Activated T-cell treated with anti-CD3 and anti-CD28 coated beads, Interleukin-2, amount 50 U/mL, for 72 hours (primary cell): ENCODE data around the gene CAMK1D. TPM values are rescaled to one million over a fixed set of nuclear protein-coding genes. Genes with fewer than 3 reads are reported as not detected.

ENCODE experiments used
- ATAC-seq, 2 donors: fragments of 150-1000 bp; cut with Tn5 transposase; replicated peaks in 1 of 2; 2 replicates each; pipeline ENCODE4 v1.10.0; 2021; ENCODE audit warnings: moderate library complexity in 2 of 2, mild to moderate bottlenecking in 1 of 2
- DNase-seq, 2 donors: peaks; one replicate each; pipeline ENCODE4 v3.0.0; 2021 to 2022; ENCODE audit warnings: mixed read lengths in 1 of 2
- H3K27ac Mint-ChIP-seq: one replicate; pipeline ENCODE4 v1.8.0; 2022; ENCODE audit warnings: mild to moderate bottlenecking, moderate library complexity, mixed read lengths
- H3K27me3 Mint-ChIP-seq: one replicate; pipeline ENCODE4 v1.8.0; 2022; ENCODE audit warnings: low read depth, mixed read lengths
- H3K36me3 Mint-ChIP-seq, 2 donors: one replicate each; pipeline ENCODE4 v1.8.0; 2022; ENCODE audit warnings: mixed read lengths in 2 of 2, mild to moderate bottlenecking in 1 of 2; ENCODE audit not compliant: insufficient read depth in 2 of 2
- H3K4me1 Mint-ChIP-seq: one replicate; pipeline ENCODE4 v1.8.0; 2022; ENCODE audit warnings: low read depth, mixed read lengths
- H3K4me3 Mint-ChIP-seq, 2 donors: one replicate each; pipeline ENCODE4 v1.8.0; 2022; ENCODE audit warnings: mild to moderate bottlenecking in 2 of 2, mixed read lengths in 2 of 2, moderate library complexity in 2 of 2
- H3K9me3 Mint-ChIP-seq, 2 donors: one replicate each; pipeline ENCODE4 v1.8.0; 2022; ENCODE audit warnings: mixed read lengths in 2 of 2
- total RNA-seq, 2 donors: library from RNA; stranded (reverse); gene quantifications; one replicate each; pipeline ENCODE4 v1.2.3, GENCODE V29; 2022

The CAMK1D gene
- total RNA-seq, 2 donors from 2014 or later = 19.9 to 25.3 TPM

DNA sequence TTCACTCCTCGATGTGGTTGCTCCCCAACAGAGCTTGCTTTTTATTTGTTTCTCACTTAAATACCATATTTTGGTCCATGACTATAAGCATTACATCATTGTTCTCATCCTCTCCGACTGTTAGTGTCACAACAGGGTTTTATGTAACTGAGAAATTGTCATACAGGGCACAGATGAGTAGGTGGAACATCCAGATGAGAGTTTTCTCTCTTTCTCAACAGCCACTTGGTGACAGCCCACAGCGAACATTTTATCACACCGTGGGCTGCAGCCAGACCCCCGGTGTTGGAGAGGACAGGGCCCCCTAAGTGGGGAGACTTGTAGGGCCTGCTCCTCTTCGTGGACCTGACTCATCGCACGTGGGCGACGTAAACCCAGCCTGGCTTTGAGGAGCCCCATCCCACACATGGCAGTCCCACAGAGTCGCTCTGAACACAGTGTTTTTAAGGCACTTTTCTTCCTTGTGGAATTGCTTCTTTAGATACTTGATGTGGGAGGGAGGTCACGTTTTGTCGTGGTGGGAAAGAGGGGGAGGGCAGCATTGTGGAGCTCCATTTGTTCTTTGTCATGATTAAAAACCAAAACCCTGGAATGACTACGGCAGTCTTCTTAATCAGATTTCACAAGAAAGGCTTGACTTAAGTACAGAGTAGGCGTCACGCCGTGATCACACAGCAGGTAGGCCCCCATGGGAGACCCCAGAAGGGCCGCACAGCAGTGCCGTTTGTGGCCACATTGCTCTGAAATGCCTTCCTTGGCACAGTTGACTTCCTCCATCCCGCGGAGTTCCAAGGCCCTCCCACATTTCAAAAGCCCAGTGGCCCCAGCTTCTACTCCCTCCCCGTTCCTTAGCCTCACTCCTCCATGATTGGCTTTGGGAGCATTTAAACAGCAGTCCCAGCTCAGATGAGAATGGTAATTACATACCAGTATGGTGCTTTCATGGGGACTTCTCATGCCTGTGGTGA, 431.6 kb downstream of the CAMK1D start:
- no peaks in the 10 kb centered on the region for H3K9me3 Mint-ChIP-seq
- ATAC-seq (peak; percentile 72 to 80), DNase-seq (peak; percentile 44 to 49)
- no peaks in the 10 kb centered on the region for H3K36me3 Mint-ChIP-seq
- H3K27ac Mint-ChIP-seq = peak overlapping the region; percentile 78
- peaks cover 44% of the 10 kb centered on the region for H3K4me1 Mint-ChIP-seq
- peak overlapping the region; percentile 46 to 62 for H3K4me3 Mint-ChIP-seq
- H3K27me3 Mint-ChIP-seq = no peaks in the 10 kb centered on the region

DNA sequence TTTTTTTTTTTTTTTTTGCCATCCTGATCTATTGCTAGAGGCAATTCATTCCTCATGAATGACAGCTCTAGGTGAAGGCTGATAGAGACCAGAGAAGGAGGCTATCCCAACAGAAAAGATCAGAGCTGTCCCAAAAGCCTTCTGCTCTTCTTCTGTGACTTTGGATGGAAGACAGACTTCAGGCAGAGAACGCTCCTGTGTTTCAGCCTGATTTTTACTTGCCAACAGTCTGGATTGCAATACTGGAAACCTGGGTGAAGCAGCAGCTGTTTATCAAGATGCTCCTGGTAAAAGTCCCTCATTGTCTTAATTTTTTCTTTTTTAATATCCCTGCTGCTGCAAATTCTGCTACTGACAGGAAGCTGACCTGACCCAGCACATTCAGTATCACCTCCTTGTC, 432.6 kb downstream of the CAMK1D start:
- Mint-ChIP-seq H3K27ac (peak overlapping the region; percentile 90), H3K27me3 (no peaks in the 10 kb centered on the region), H3K9me3 (no peaks in the 10 kb centered on the region), H3K4me3 (peak overlapping the region in 1 of 2 donors; percentile 61), H3K4me1 (peaks cover 44% of the 10 kb centered on the region), H3K36me3 (no peaks in the 10 kb centered on the region)
- DNase-seq (no peak), ATAC-seq (no peak)

DNA sequence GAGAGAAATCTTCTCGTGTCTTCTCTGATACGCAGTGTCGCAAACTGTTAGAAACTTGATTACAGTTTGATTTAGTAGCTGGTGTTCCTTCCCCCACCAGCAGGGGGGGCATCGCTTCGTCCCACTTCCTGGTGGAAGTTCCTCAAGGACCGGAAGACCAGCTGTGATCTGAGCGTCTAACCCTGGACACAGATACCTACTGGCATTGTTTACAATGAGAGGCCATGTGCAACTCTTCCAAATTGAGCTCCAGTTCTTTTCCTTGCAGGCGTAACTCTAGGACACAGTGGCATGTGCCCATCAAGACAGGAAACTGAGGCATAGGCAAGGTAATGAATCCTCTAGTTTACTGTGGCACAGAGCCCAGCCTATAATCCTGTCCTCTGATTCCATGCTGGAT, 433.2 kb downstream of the CAMK1D start:
- no peak for ATAC-seq
- no peaks in the 10 kb centered on the region for H3K27me3 Mint-ChIP-seq
- peak overlapping the region; percentile 90 for H3K27ac Mint-ChIP-seq
- H3K4me3 Mint-ChIP-seq = peak overlapping the region in 1 of 2 donors; percentile 61
- peaks cover 43% of the 10 kb centered on the region for H3K4me1 Mint-ChIP-seq
- DNase-seq = peak; percentile 24 to 46
- no peaks in the 10 kb centered on the region for H3K36me3 Mint-ChIP-seq
- no peaks in the 10 kb centered on the region for H3K9me3 Mint-ChIP-seq

DNA sequence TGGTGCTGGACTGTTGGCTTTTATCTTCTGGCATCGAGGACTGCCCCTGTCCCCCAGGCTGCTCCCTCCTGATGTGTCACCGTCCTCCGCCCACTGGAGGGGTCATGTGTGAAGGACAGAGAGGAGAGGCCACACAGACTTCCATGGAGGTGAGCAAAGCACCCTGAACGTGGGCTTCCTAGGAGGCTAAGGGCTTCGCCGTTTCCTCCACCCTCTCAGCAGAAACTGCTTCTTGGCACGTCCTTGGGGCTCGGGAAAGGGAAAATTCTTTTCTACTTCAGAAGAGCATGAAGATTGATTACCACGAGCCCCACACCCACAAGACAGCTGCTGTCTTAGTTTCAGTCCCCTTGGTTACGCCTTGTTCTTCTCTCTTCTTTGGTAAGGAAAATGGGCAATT, 433.9 kb downstream of the CAMK1D start:
- Mint-ChIP-seq H3K4me1 (peaks cover 35% of the 10 kb centered on the region), H3K4me3 (no peak overlapping the region), H3K9me3 (no peaks in the 10 kb centered on the region), H3K27ac (no peak overlapping the region), H3K36me3 (no peaks in the 10 kb centered on the region), H3K27me3 (no peaks in the 10 kb centered on the region)
- DNase-seq = no peak
- no peak for ATAC-seq

DNA sequence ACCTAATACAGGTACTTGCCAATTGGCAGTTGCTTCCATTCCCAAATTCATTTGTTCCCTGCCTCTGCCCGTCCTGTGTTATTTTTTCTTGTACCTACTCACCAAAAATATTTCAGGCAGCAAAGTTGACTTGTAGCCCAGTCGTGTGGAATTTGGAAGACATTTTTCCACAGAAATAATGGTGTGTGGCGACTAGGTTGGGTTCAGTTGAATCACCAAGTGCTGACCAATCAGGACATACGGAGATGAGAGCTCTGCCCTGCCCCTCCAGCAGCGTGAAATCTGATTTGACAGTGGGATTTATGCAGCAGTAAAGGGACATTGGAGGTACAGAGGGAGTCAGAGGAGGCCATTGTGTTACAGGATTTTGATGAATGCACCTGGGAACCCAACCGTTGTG, 435.3 kb downstream of the CAMK1D start:
- ATAC-seq = no peak
- no peak overlapping the region for H3K4me3 Mint-ChIP-seq
- no peaks in the 10 kb centered on the region for H3K9me3 Mint-ChIP-seq
- no peaks in the 10 kb centered on the region for H3K27me3 Mint-ChIP-seq
- H3K4me1 Mint-ChIP-seq = peaks cover 34% of the 10 kb centered on the region
- DNase-seq = no peak
- no peak overlapping the region for H3K27ac Mint-ChIP-seq
- no peaks in the 10 kb centered on the region for H3K36me3 Mint-ChIP-seq

DNA sequence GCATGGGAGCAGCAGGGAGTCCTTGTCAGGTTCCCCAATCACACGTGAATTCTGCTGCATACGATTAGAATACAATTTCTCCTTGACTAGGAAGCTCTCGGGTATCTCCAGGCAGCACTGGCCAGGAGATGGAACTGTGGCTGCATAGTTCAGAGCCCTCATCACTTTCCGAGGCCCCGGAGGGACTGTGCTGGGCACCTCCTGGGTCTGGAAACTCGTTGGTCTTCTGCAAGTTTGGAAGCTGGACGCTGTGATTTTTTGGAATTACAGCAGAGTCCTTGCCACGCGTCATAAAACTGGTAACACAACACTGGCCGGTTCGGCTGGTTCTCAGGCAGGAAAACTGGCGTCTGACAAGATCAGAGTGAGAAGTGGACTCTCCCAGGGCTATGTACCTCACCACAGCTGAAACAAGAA, 436.1 kb downstream of the CAMK1D start:
- peaks cover 27% of the 10 kb centered on the region for H3K4me1 Mint-ChIP-seq
- DNase-seq (no peak), ATAC-seq (no peak)
- H3K27ac Mint-ChIP-seq = no peak overlapping the region
- H3K9me3 Mint-ChIP-seq = no peaks in the 10 kb centered on the region
- H3K4me3 Mint-ChIP-seq = no peak overlapping the region
- no peaks in the 10 kb centered on the region for H3K27me3 Mint-ChIP-seq
- H3K36me3 Mint-ChIP-seq = no peaks in the 10 kb centered on the region

DNA sequence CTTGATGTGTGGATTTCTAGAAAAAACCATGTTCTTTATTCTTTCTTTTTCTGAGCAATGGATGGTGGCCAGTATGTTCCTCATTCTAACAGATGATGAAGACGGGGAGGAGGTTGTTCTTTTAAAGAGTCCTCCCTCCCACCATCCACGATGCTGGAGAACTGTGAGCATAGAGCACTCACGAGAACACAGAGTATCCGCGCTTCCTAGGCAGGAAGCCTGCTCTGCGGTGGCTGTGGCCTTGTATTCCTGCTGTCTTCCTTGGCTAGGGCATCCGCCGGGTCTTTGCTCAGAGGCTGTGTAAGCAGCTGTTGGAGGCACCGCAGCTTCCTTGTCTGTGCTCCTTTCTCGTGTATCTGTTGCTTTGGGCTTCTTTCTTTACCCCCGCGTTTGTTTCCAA, 437.9 kb downstream of the CAMK1D start:
- H3K4me1 Mint-ChIP-seq = peaks cover 9% of the 10 kb centered on the region

DNA sequence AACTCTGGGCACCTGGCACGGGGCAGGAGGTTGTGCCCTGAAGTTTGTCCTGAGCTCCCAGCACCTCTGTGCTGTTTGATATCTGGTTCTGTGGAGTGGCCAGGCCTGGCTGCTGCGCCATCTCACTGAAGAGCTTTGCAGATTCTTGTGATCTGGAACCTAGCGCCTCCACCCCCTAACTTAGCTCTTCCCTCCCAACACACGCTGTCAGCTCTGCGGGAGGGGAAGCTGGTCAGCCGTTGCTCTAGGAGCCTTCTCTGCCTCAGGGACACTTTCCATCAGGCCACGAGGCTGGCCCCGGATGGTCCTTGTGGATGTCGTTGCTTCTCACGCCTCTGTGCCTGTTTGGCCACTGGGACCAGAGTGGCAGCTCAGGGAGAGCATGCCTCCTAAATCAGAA, 438.9 kb downstream of the CAMK1D start:
- Mint-ChIP-seq H3K9me3 (no peaks in the 10 kb centered on the region), H3K36me3 (peaks cover 0 to 3% of the 10 kb centered on the region in 2 donors), H3K27ac (no peak overlapping the region), H3K4me1 (peaks cover 5% of the 10 kb centered on the region), H3K4me3 (no peak overlapping the region), H3K27me3 (no peaks in the 10 kb centered on the region)
- DNase-seq (no peak), ATAC-seq (no peak)

More for the DNA sequence above, 437.9 kb downstream of the CAMK1D start:
- H3K36me3 Mint-ChIP-seq = peaks cover 0 to 3% of the 10 kb centered on the region in 2 donors
- ATAC-seq (no peak), DNase-seq (no peak)
- no peaks in the 10 kb centered on the region for H3K27me3 Mint-ChIP-seq
- no peak overlapping the region for H3K4me3 Mint-ChIP-seq
- H3K9me3 Mint-ChIP-seq = no peaks in the 10 kb centered on the region
- H3K27ac Mint-ChIP-seq = no peak overlapping the region

DNA sequence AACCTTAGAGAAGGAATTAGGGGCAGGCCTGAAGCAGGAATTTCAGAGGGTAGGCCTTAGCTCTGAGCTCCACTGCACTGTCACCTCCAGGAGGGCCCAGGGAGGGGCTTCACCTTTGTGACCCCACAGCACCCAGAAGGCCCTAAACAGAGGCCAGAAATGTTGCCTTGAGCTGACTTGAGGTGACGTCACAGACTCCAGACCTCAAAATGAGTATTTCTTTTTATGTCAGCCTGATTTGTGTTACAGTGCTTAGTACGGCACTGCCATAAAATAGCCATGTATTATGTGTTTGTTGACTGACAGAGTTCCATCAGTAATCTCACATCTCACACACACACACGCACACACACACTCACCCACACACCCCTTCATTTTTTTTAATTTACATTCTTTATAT, 440.9 kb downstream of the CAMK1D start:
- Mint-ChIP-seq H3K27ac (no peak overlapping the region), H3K4me3 (no peak overlapping the region), H3K4me1 (peaks cover 5% of the 10 kb centered on the region), H3K27me3 (no peaks in the 10 kb centered on the region), H3K36me3 (peaks cover 0 to 3% of the 10 kb centered on the region in 2 donors), H3K9me3 (peaks cover 0 to 1% of the 10 kb centered on the region in 2 donors)
- ATAC-seq (no peak), DNase-seq (no peak)

DNA sequence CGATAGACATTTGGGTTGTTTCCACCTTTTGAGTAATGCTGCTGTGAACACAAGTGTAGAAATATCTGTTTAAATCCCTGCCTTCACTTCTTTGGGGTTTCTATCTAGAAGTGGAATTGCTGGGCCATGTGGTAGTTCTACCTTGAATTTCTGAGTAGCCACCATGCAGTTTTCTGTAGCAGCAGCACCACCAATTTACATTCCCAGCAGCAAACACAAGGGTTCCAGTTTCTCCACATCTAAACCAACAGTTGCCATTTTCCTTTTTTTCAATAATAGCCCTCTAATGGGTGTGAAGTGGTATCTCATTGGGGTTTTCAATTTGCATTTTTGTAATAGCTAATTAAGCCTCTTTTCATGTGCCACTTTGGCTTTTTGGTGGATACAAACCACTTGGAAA, 442.4 kb downstream of the CAMK1D start:
- DNase-seq (no peak), ATAC-seq (no peak)
- no peak overlapping the region for H3K4me3 Mint-ChIP-seq
- peaks cover 0 to 1% of the 10 kb centered on the region in 2 donors for H3K9me3 Mint-ChIP-seq
- peaks cover 0 to 3% of the 10 kb centered on the region in 2 donors for H3K36me3 Mint-ChIP-seq
- H3K4me1 Mint-ChIP-seq = peaks cover 5% of the 10 kb centered on the region
- H3K27me3 Mint-ChIP-seq = no peaks in the 10 kb centered on the region
- no peak overlapping the region for H3K27ac Mint-ChIP-seq

DNA sequence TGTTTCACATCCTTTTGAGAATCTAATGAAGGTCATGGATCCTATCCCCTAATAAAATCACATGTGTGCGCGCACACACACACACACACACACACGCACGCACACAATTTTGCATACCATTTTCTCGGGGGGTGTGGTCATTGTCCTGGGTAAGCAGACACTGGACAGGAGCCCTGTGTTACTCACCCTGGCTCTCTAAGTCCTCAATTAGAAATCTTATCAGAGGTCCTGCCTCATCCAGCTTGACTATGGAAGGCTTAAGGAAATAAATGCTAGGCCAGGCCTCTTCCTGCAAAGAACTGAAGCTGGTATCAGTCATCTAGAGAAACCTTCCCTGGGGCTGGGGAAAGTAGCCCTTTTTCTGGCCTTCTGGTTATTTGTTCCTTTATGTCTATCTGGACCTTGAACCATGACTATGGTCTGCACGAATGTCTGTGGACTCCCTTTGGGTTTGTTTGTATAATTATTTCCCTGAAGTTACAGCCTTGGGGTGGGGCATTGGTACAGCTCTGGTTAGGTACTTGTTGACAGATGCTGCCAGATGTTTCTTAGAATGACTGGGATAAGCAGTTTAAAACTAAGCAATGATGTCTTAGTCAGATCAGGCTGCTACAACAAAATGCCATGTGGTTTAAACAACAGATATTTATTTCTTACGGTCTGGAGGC, 443.7 kb downstream of the CAMK1D start:
- Mint-ChIP-seq H3K27me3 (no peaks in the 10 kb centered on the region), H3K27ac (no peak overlapping the region), H3K4me3 (no peak overlapping the region), H3K36me3 (peaks cover 0 to 3% of the 10 kb centered on the region in 2 donors), H3K4me1 (peaks cover 5% of the 10 kb centered on the region), H3K9me3 (peaks cover 0 to 1% of the 10 kb centered on the region in 2 donors)
- no peak for ATAC-seq
- DNase-seq = no peak

DNA sequence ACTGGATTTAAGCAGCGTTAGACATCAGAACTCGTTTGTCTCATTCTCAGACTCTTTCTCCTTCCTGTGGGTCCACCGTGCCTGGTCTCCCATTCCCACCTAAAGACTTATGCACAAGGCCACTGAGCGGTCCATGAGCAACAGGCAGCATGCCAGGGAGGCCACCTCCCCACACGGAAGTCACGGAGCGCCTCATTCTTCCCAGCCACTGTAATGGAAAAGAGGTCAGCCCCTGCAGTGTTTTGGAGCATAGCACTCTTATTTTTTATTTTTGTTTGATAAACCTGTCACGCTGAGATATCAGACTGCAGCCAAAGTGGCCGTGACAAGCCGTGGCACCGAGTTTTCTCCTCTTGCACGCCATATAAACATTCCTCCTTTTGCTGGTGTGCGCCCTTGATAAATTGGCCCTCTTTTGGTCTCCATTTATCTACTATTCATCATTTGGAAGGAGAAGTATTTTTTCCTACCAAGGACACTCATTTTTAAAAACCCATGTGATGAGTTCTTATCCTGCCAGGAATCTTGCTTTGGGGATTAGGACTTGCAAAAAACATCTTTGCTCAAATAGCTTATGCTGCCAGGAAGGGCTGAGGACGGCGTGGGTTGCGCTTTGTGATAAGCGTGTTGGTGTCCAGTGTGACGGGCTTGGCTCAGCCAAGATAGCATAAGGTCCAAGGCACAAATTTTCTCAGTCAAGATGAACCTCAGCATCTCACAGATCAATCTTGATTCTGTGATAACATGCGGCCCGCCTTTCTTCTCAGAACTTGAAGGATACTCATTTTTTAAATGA, 446.2 kb downstream of the CAMK1D start:
- Mint-ChIP-seq H3K9me3 (peaks cover 0 to 1% of the 10 kb centered on the region in 2 donors), H3K4me3 (no peak overlapping the region), H3K36me3 (peaks cover 0 to 3% of the 10 kb centered on the region in 2 donors), H3K27ac (no peak overlapping the region), H3K4me1 (no peaks in the 10 kb centered on the region), H3K27me3 (no peaks in the 10 kb centered on the region)
- DNase-seq = no peak
- no peak for ATAC-seq
